Inflammatory macrophage (primary cell): Measurements from ENCODE around the gene IFNA7.
"Not testable (repeated sequence)": the region's sequence is repeated elsewhere in the genome, so short reads cannot be mapped to it uniquely, and the experiment has no call there.

Source experiments
- DNase-seq, 2 donors: peaks; one replicate each; pipeline ENCODE4 v3.0.0-alpha.2; 2020 to 2022
- total RNA-seq, 18 experiments: gene quantifications; one replicate each; lab custom pipeline; 2026; ENCODE audit warnings: mixed read lengths in 6 of 18, inconsistent platforms in 2 of 18; lab: John Stamatoyannopoulos, UW

Gene IFNA7
- total RNA-seq: 0 to 0.03 (median 0) reads per million in 18 experiments

GRCh38 chr9:21202105-21202504, at the start of gene IFNA7:
TSS of gene IFNA7 (minus strand) at chr9:21202205. CDS start at chr9:21202165, 40 bp downstream.
- not testable (repeated sequence) for DNase-seq

- DNase-seq: no peak
Measured at GRCh38 chr9:21251638-21252037, 49.6 kb upstream of the IFNA7 start.

GRCh38 chr9:21251190-21251589, 49.2 kb upstream of the IFNA7 start:
- DNase-seq: no peak

- peak; percentile 8 to 88 for DNase-seq
Measured at GRCh38 chr9:21244836-21245235, 42.8 kb upstream of the IFNA7 start.

- DNase-seq: peak; percentile 23 to 67
Measured at GRCh38 chr9:21239911-21240310, 37.9 kb upstream of the IFNA7 start, which contains the start of gene IFNA14. TSS of gene IFNA14 (minus strand) at chr9:21240005. CDS start at chr9:21239935, 70 bp downstream.

- not testable (repeated sequence) for DNase-seq
Measured at GRCh38 chr9:21236360-21236714, 34.3 kb upstream of the IFNA7 start.

GRCh38 chr9:21235468-21236359, 33.7 kb upstream of the IFNA7 start:
- DNase-seq: peak; percentile 76 to 80

- no peak for DNase-seq
Measured at GRCh38 chr9:21234153-21234687, 32.2 kb upstream of the IFNA7 start.

- DNase-seq: no peak
Measured at GRCh38 chr9:21233258-21233657, 31.3 kb upstream of the IFNA7 start.

GRCh38 chr9:21228122-21228521, 26.1 kb upstream of the IFNA7 start, which contains the start of gene IFNA17:
TSS of gene IFNA17 (minus strand) at chr9:21228222. CDS start at chr9:21228173, 49 bp downstream.
- no peak for DNase-seq

- not testable (repeated sequence) for DNase-seq
Measured at GRCh38 chr9:21217211-21217610, 15.2 kb upstream of the IFNA7 start, which contains the start of gene IFNA16. TSS of gene IFNA16 (minus strand) at chr9:21217311. CDS start at chr9:21217305, 6 bp downstream.

- peak; percentile 43 to 67 for DNase-seq
Measured at GRCh38 chr9:21213411-21214326, 11.7 kb upstream of the IFNA7 start.

- not testable (repeated sequence) for DNase-seq
Measured at GRCh38 chr9:21212160-21212559, 10.2 kb upstream of the IFNA7 start.

- DNase-seq: not testable (repeated sequence)
Measured at GRCh38 chr9:21210782-21211181, 8.8 kb upstream of the IFNA7 start.

- no peak for DNase-seq
Measured at GRCh38 chr9:21210311-21210710, 8.3 kb upstream of the IFNA7 start.

- not testable (repeated sequence) for DNase-seq
Measured at GRCh38 chr9:21207043-21207442, 5.0 kb upstream of the IFNA7 start, which contains the start of gene IFNA10. TSS of gene IFNA10 (minus strand) at chr9:21207143. CDS start at chr9:21207097, 46 bp downstream.

GRCh38 chr9:21205204-21205603, 3.2 kb upstream of the IFNA7 start:
- no peak for DNase-seq

GRCh38 chr9:21194867-21195776, 6.9 kb downstream of the IFNA7 start:
- DNase-seq: peak; percentile 56 to 76

- not testable (repeated sequence) for DNase-seq
Measured at GRCh38 chr9:21187487-21187886, 14.5 kb downstream of the IFNA7 start, which contains the start of gene IFNA4. TSS of gene IFNA4 (minus strand) at chr9:21187587. CDS start at chr9:21187531, 56 bp downstream.

- peak; percentile 71 to 81 for DNase-seq
Measured at GRCh38 chr9:21182810-21183736, 18.9 kb downstream of the IFNA7 start.
